Cardiac muscle cell (in vitro differentiated cells and primary cell): Measurements from ENCODE around the gene SFRP5. TPM values are rescaled to one million over a fixed set of nuclear protein-coding genes. Genes with fewer than 3 reads are reported as not detected.

Experiments
- DNase-seq, 2 donors: peaks; one replicate each; pipeline versions ENCODE4 v3.0.0 to v3.0.0-alpha.2; 2010 to 2017; ENCODE audit warnings: low read depth in 1 of 2, low spot score in 1 of 2
- H3K27ac ChIP-seq: fragments of 200-600 bp; sonication (generic); 2 replicates; pipeline ENCODE4 v1.5.1; 2016
- H3K27me3 ChIP-seq: fragments of 200-600 bp; sonication (generic); 2 replicates; pipeline ENCODE4 v1.6.0; 2016; ENCODE audit warnings: control low read depth
- H3K36me3 ChIP-seq: fragments of 200-600 bp; sonication (generic); 2 replicates; pipeline ENCODE4 v1.5.1; 2016; ENCODE audit warnings: control low read depth
- H3K4me1 ChIP-seq: fragments of 200-600 bp; sonication (generic); 2 replicates; pipeline ENCODE4 v1.8.1; 2017; ENCODE audit warnings: low read depth, mild to moderate bottlenecking, mixed run types
- H3K4me3 ChIP-seq: fragments of 200-600 bp; sonication (generic); 2 replicates; pipeline ENCODE4 v1.5.1; 2016; ENCODE audit warnings: mild to moderate bottlenecking
- H3K9me3 ChIP-seq: fragments of 200-600 bp; sonication (generic); 2 replicates; pipeline ENCODE4 v1.5.1; 2017; ENCODE audit warnings: low read depth, mild to moderate bottlenecking, control low read depth
- CTCF ChIP-seq: IDR thresholded peaks from 2 replicates; pipeline ENCODE4 v1.5.1; 2012; ENCODE audit warnings: low read depth, mild to moderate bottlenecking, low read length
- polyA plus RNA-seq: library from polyadenylated mRNA; unstranded; fragments of >200 nt; fragmentation: Nextera tagmentation; extraction: Ambion mirVana; gene quantifications from 2 replicates; pipeline ENCODE4 v1.2.1, GENCODE V29; 2016
- total RNA-seq: library from RNA; depleted of rRNA; stranded (reverse); fragments of >200 nt; gene quantifications from 2 replicates; pipeline ENCODE4 v1.2.3, GENCODE V29; 2016

Gene SFRP5
- total and polyA plus RNA-seq, 2 experiments from 2014 or later = 23.7 to 38.2 TPM

- H3K27me3 ChIP-seq = no peaks in the 10 kb centered on the region
- no peaks in the 10 kb centered on the region for H3K4me1 ChIP-seq
- H3K9me3 ChIP-seq = no peaks in the 10 kb centered on the region
- H3K4me3 ChIP-seq = no peak overlapping the region
- TF ChIP-seq CTCF = no peak
- peak in 1 of 2 donors; percentile 79 for DNase-seq
- H3K27ac ChIP-seq = no peak overlapping the region
- no peaks in the 10 kb centered on the region for H3K36me3 ChIP-seq
These were observed 45.1 kb downstream of the SFRP5 start for GRCh38 chr10:97726636-97727178.

GRCh38 chr10:97724341-97724941, 47.4 kb downstream of the SFRP5 start:
- no peak overlapping the region for H3K4me3 ChIP-seq
- no peaks in the 10 kb centered on the region for H3K9me3 ChIP-seq
- no peak for TF ChIP-seq CTCF

GRCh38 chr10:97723001-97723400, 48.8 kb downstream of the SFRP5 start:
- no peaks in the 10 kb centered on the region for H3K36me3 ChIP-seq
- no peak overlapping the region for H3K27ac ChIP-seq
- H3K4me3 ChIP-seq = no peak overlapping the region
- no peaks in the 10 kb centered on the region for H3K9me3 ChIP-seq
- H3K27me3 ChIP-seq = no peaks in the 10 kb centered on the region
- TF ChIP-seq CTCF = no peak
- no peak for DNase-seq
- no peaks in the 10 kb centered on the region for H3K4me1 ChIP-seq

More at GRCh38 chr10:97724341-97724941, 47.4 kb downstream of the SFRP5 start:
- Histone ChIP-seq H3K27ac (no peak overlapping the region), H3K4me1 (no peaks in the 10 kb centered on the region), H3K27me3 (no peaks in the 10 kb centered on the region), H3K36me3 (no peaks in the 10 kb centered on the region)
- DNase-seq = peak in 1 of 2 donors; percentile 54

- no peaks in the 10 kb centered on the region for H3K36me3 ChIP-seq
- no peak for TF ChIP-seq CTCF
- no peaks in the 10 kb centered on the region for H3K9me3 ChIP-seq
- H3K4me1 ChIP-seq = no peaks in the 10 kb centered on the region
- no peak overlapping the region for H3K27ac ChIP-seq
- H3K4me3 ChIP-seq = no peak overlapping the region
- no peaks in the 10 kb centered on the region for H3K27me3 ChIP-seq
- no peak for DNase-seq
These were observed 49.7 kb downstream of the SFRP5 start for GRCh38 chr10:97721871-97722780.

GRCh38 chr10:97719602-97720001, 52.2 kb downstream of the SFRP5 start:
- no peak overlapping the region for H3K27ac ChIP-seq
- no peaks in the 10 kb centered on the region for H3K36me3 ChIP-seq
- no peaks in the 10 kb centered on the region for H3K27me3 ChIP-seq
- TF ChIP-seq CTCF = no peak
- DNase-seq = no peak
- H3K4me3 ChIP-seq = no peak overlapping the region
- H3K4me1 ChIP-seq = no peaks in the 10 kb centered on the region
- no peaks in the 10 kb centered on the region for H3K9me3 ChIP-seq
